Measurements from ENCODE around the gene TMOD4. TPM values are rescaled to one million over a fixed set of nuclear protein-coding genes. Genes with fewer than 3 reads are reported as not detected.

Gene TMOD4
- total and polyA plus RNA-seq, 10 of the 15 experiments (the other 5 are each of a cell fraction or from before 2014, with no cell fraction given), result 0.30 to 1.2 (median 0.50) TPM; not detected in 1

DNA sequence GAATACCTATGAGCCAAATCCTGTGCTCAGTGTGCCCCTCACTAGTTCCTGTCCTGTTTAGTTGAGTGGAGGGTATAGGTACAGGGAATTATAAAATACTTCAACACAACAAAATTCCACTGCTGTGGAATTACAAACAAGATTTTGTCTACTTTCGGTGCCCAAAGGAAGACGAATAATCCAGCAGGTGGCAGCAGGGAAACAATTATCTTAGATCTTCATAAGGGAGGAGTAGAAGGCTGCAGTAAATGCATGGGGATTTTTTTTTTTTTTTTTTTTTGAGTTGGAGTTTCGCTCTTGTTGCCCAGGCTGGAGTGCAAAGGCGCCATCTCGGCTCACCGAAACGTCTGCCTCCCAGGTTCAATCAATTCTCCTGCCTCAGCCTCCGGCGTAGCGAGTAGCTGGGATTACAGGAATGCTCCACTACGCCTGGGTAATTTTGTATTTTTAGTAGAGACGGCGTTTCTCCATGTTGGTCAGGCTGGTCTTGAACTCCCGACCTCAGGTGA is 20.6 kb upstream of the TMOD4 start (continued):
- no peak for TF ChIP-seq ZZZ3 (IDR thresholded peaks at IDR 0.05; ENCODE audit: control insufficient read depth, insufficient read length, low read depth)
- TF ChIP-seq EZH2 (IDR thresholded peaks at IDR 0.05; ENCODE audit: borderline replicate concordance, control insufficient read depth, low read depth, low read length), result no peak
- no peak for TF ChIP-seq NR2C2 (IDR thresholded peaks at IDR 0.05; ENCODE audit: borderline replicate concordance, control insufficient read depth, insufficient read length, low read depth)
- TF ChIP-seq ATF7 (IDR thresholded peaks at IDR 0.05; ENCODE audit: low read depth), result no peak
- TF ChIP-seq TBL1XR1 (IDR thresholded peaks at IDR 0.05; ENCODE audit: low read depth, low read length), result no peak
- TF ChIP-seq CTCF (IDR thresholded peaks at IDR 0.05 in 2 of 3, conservative IDR thresholded peaks at IDR 0.05 in 1 of 3; ENCODE audit: control insufficient read depth in 2 of 3, extremely low read depth in 1 of 3, insufficient read depth in 1 of 3, low read depth in 3 of 3, low read length in 3 of 3), result peak; percentile 52 to 64 (median 57); a peak in 5 of 6 replicates
- 0 out of 2 replicates have a peak, but pooled peaks have one; percentile 48 for TF ChIP-seq FOXM1 (IDR thresholded peaks at IDR 0.05; ENCODE audit: low read depth, low read length)
- TF ChIP-seq BCL11A (IDR thresholded peaks at IDR 0.05; ENCODE audit: low read depth, low read length), result no peak
- no peak for TF ChIP-seq ZBED1 (IDR thresholded peaks at IDR 0.05; ENCODE audit: borderline replicate concordance)
- TF ChIP-seq SKIL (IDR thresholded peaks at IDR 0.05; ENCODE audit: low read depth, poor library complexity, severe bottlenecking), result no peak
- TF ChIP-seq PML (IDR thresholded peaks at IDR 0.05; ENCODE audit: low read length), result no peak
- no peak for TF ChIP-seq SMAD5 (IDR thresholded peaks at IDR 0.05; ENCODE audit: low read depth)
- TF ChIP-seq TCF12 (IDR thresholded peaks at IDR 0.05; ENCODE audit: low read depth, low read length), result no peak
- peak; percentile 61; the same call in 1 of the 2 replicates for TF ChIP-seq IKZF1 (conservative IDR thresholded peaks at IDR 0.05)
- no peak for TF ChIP-seq MYB (IDR thresholded peaks at IDR 0.05; ENCODE audit: borderline replicate concordance, low read depth, low read length)
- TF ChIP-seq KAT2A (conservative IDR thresholded peaks at IDR 0.05; ENCODE audit: control insufficient read depth, low read depth, low read length), result no peak
- TF ChIP-seq RAD51 (IDR thresholded peaks at IDR 0.05), result no peak
- no peak for TF ChIP-seq RB1 (IDR thresholded peaks at IDR 0.05; ENCODE audit: borderline replicate concordance)
- TF ChIP-seq IKZF2 (IDR thresholded peaks at IDR 0.05), result peak; percentile 69 to 70
- no peak for TF ChIP-seq MEF2B (IDR thresholded peaks at IDR 0.05; ENCODE audit: partially characterized antibody, poor library complexity, severe bottlenecking)
- TF ChIP-seq ZNF24 (IDR thresholded peaks at IDR 0.05), result no peak
- TF ChIP-seq POU2F2 (IDR thresholded peaks at IDR 0.05; ENCODE audit: borderline replicate concordance, low read depth, low read length), result no peak
- no peak for TF ChIP-seq CHD1 (IDR thresholded peaks at IDR 0.05; ENCODE audit: low read depth, low read length)
- TF ChIP-seq MAX (IDR thresholded peaks at IDR 0.05; ENCODE audit: low read depth, low read length), result no peak
- TF ChIP-seq SIX5 (IDR thresholded peaks at IDR 0.05; ENCODE audit: low read depth, low read length, severe bottlenecking), result no peak
- TF ChIP-seq RAD21 (IDR thresholded peaks at IDR 0.05; ENCODE audit: insufficient read depth, low read depth, low read length), result peak; percentile 68
- TF ChIP-seq BRCA1 (IDR thresholded peaks at IDR 0.05; ENCODE audit: low read depth, low read length), result no peak
- no peak for TF ChIP-seq WRNIP1 (IDR thresholded peaks at IDR 0.05; ENCODE audit: borderline replicate concordance, low read depth, low read length)
- no peak for TF ChIP-seq CREB1 (IDR thresholded peaks at IDR 0.05; ENCODE audit: low read depth)
- peak; percentile 64; the same call in 1 of the 2 replicates for TF ChIP-seq SMC3 (IDR thresholded peaks at IDR 0.05; ENCODE audit: borderline replicate concordance, low read length)
- TF ChIP-seq ZNF622 (IDR thresholded peaks at IDR 0.05), result no peak

Measured in GM12878 (cell line).